ENCODE results near the gene COG4.
"Not testable (repeated sequence)": the region's sequence is repeated elsewhere in the genome, so short reads cannot be mapped to it uniquely, and the experiment has no call there.

Gene COG4

DNA sequence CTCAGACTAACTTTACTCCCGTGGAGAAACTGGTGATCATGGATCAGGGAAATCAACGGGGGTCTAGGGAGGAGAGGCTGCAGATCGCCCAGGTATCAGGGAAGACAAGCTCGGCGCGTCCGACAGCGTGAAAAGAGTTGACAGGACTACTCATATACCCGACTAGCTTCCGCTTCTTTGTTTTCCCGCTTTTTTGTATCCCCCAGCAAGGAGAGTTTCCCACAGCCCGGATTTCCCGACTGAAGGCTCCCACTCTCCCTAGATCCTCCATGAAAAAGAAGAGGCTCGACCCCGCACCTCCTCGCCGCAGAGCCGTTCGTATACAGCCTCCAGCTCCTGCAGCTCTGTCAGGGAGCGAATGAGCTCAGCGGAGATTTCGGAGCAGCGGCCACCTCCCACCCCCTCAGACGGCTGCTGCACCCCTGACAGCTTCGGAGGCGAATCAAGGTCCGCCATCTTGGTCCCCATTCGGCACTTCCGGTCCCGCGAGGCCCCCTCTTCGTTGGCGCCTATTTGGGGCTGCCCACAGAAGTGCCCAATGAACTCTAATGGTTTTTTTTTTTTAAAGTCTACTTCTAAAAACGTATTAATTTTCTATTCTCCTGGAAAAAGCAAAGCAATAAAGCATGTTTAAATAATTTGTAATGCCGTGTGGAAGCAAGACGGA lies at the start of gene COG4:
Gene COG4 (minus strand): TSS at position 479 of the 667 bp plus-strand sequence. CDS start 11 bp downstream, at position 468.
- DNase-seq = peak; percentile 87

DNA sequence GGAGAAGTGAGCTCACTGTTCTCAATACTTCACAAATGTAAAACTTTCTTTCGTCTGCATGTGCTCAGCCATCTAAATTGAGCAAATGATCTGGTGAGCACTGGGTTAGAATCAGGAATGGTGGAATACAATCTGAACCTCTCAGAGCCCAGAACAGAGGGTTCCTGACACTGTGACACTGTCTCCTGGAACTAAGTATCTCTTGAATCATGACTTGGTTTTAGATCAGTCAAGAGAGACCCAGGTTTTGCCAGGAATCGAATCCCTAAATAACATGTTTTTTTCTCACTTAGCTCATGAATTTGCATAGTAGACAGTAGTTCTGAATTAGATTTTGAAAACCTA lies 49.5 kb upstream of the COG4 start:
- DNase-seq = no peak

DNA sequence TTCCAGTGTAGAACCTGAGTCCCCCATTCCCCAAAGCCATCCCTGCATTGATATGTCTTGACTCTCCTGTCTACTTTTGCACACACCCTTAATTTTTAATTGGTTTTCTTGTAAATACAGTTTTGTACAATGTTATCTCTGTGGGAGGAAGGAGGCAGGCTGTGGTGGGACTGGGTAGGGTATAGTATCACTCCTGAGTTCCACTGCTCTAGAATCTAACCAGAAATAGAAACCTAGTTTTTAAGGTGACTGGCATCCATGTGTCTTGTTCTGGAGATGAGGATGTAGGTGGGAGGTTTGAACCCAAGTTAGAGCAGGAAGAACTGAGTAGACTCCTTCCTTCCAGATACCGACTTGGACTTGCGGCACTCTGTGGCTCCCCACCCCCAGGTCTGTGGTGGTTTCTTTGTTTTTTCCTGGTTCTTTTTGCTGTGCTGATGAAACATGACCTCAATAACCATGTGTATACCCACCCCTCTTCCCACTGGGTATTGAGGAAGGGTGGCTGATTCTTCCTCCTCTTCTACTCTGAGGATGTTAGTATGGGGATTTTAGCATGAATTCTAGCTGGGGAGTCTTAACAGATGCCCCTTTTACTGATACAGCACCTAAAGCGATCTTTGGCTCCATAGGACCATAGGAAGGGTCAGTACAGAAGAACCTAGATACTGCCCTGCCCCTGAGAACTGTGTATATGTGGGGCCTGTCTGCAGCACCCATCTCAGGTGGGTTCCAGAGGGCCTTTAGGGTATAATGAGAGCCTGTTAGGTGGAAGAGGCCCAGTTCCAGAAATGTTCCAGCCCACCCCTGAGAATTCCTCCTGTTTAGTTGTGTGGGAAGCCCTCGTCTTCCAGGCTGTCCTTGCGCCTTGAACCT lies 48.9 kb upstream of the COG4 start:
- no peak for DNase-seq

DNA sequence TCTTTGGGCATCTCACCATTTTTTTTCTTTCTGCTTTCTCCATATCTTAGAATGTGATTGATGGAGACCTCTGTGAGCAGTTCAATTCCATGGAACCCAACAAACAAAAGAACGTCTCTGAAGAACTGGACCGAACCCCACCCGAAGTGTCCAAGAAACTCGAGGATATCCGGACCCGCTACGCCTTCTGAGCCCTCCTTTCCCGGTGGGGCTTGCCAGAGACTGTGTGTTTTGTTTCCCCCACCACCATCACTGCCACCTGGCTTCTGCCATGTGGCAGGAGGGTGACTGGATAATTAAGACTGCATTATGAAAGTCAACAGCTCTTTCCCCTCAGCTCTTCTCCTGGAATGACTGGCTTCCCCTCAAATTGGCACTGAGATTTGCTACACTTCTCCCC lies 48.3 kb upstream of the COG4 start:
- no peak for DNase-seq

- DNase-seq = no peak
Observed at GRCh38 chr16:70570967-70571570, 47.7 kb upstream of the COG4 start.

DNA sequence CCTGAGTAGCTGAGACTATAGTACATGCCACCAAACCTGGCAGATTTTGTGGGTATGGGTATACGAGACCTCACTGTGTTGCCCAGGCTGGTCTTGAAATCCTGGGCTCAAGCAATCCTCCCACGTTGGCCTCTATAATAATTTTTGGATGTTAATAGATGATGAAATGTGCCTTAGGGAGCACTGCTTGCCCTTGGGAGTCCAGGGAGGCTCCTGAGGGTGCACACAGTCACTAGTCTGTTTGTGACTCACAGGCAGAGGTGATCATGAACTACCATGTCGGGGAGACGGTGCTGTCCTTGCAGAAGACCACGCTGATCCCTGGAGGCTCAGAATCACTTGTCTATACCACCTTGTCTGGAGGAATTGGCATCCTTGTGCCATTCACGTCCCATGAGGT lies 46.4 kb upstream of the COG4 start:
- no peak for DNase-seq

DNA sequence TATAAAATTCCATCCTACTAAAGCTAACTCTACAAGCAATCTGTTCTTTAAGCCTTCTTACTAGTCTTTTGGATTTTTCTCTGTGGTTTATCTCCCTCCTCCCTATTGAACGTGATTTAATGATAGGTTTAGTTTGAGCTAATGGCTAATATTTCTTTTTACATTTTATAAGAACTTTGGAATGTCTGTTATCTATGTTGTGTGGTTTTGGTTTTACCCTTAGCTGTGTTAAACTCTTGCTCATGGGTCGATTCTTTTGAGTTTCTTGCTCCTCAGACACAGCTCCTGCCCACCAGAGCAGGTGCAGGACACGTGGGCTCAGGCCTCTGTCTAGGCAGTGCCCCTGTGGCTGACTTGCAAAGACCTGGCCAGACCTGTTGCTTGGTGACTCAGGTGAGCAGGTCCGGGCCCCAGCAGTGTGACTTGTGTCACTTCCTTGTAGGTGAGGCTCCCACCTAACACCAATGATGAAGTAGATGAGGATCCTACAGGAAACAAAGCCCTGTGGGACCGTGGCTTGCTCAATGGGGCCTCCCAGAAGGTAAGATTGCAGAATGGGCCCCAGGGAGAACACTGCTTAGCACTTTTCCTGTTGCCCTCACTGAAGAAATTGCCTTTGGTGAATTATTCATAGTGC lies 45.4 kb upstream of the COG4 start:
- no peak for DNase-seq

- DNase-seq = no peak
Observed at GRCh38 chr16:70565053-70565452, 41.7 kb upstream of the COG4 start.

DNA sequence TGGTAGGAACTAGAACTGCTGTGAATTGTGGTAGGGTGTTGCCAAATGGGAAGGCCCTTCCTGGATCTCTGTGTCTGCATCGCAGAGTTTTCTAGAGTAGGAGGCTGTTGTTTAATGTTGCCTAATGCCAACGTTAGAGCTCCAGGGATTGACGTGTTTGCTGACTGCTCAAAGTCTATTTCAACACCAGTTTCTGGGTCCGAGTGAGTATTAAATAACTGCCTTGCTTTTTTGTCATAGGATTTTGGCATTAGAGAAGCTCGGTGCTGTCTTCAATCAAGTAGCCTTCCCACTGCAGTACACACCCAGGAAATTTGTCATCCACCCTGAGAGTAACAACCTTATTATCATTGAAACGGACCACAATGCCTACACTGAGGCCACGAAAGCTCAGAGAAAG lies 40.3 kb upstream of the COG4 start:
- no peak for DNase-seq

DNA sequence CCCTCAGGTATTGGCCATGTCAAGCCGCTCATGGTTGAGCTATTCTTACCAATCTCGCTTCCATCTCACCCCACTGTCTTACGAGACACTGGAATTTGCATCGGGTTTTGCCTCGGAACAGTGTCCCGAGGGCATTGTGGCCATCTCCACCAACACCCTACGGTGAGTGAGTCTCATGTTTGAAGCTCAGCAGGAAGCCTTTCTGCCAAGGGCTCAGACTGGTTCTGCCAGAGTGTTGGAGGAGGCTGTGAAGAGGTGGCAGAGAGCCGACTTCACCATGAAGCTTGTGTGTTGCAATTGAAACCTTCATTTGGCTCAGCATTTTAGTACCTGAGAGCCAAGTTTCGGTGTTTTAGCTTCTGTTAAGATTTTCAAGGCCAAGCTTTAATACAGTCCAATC lies 38.3 kb upstream of the COG4 start:
- no peak for DNase-seq

GRCh38 chr16:70556063-70556462 lies 32.7 kb upstream of the COG4 start:
- DNase-seq = no peak

GRCh38 chr16:70553645-70554044 lies 30.3 kb upstream of the COG4 start:
- no peak for DNase-seq

- no peak for DNase-seq
Observed at GRCh38 chr16:70552675-70553074, 29.3 kb upstream of the COG4 start.

DNA sequence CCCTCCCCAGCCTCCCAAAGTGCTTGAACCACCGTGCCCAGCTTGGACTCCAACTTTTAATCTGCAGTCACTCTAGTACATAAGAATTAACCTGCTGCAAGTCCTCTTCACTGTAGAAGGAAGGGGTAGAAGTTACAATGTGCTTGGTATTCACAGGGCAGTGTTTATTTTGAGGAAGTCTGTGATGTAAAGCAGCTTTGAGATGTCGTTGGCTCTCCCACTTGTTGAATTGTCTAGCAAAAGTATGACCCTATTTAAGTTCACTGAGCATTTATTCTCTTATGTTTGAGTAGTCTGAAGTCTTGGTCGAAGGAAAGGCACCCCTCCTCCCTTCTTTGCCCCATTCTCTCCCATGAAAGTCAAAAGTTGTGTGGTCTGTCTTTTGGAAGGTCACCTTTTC lies 28.4 kb upstream of the COG4 start:
- DNase-seq = no peak

DNA sequence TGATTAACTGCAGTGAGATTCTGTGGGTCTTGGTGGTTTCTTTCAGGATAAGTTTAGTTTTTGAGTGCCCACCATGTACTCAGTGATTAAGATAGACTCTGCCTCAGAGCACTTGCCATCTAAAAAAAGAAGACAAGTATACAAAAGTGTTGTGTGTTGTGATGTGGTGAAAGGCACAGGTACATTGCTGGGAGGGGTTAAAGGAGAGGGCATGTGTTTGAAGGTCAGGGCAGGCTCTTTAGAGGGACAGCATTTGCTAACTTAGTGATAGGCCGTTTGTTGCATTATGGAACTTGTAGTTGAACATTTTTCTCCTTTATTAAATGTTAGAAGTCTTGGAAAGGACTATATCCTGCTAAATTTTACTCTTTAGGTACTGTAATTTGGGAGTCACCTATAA lies 26.7 kb upstream of the COG4 start:
- DNase-seq = no peak

- DNase-seq = no peak
Observed at GRCh38 chr16:70548936-70549335, 25.6 kb upstream of the COG4 start.

DNA sequence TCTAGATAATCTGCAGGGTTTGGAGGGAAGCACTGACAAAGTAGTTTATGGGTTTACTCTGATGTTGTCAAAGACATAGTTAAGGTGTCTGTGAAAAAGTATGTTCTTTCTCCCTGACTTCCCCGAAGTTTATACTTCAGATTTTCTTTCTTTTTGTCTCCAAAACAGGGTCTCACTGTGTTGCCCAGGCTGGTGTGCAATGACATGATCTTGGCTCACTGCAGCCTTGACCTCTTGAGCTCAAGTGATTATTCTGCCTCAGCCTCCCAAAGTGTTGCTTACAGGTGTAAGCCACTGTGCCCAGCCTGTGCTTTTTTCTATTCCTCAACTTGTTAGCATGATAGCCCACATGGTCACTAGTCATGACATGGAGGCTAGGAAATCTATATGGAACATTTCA lies 21.2 kb upstream of the COG4 start:
- DNase-seq = no peak

GRCh38 chr16:70540994-70541393 lies 17.6 kb upstream of the COG4 start:
- no peak for DNase-seq

GRCh38 chr16:70534971-70535370 lies 11.6 kb upstream of the COG4 start:
- DNase-seq = no peak

- DNase-seq = not testable (repeated sequence)
Observed at GRCh38 chr16:70529954-70530353, 6.6 kb upstream of the COG4 start.

DNA sequence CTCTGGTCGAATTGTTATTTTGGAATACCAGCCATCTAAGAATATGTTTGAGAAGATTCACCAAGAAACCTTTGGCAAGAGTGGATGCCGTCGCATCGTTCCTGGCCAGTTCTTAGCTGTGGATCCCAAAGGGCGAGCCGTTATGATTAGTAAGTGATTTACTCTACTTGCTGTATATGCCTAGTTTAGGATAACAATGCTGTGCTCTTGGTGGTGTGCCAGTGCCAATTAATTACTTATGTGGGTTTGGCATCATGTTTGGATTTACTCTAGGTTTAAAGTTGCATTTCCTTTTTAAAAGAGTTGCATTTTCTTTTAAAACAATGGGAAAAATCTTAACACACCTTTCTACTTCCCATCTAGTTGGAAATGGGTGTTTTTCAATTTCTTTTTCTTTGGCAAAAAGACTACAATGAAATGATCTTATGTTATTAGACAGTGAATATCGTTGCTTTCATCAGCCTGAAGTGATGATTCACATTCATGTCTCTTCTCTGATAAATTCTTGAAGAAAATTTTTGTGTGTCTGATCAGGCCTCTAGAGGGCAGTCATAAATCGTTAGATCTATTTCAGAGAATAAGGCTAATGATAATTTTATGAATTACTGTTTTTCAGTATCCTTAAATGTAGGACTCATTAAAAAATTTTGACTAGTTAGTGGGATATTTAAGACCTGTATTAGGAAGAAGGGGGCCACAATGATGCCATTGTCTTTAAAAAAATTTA lies 5.9 kb upstream of the COG4 start:
- DNase-seq = no peak

GRCh38 chr16:70527315-70527996 lies 4.1 kb upstream of the COG4 start:
- DNase-seq = no peak

Data from NCI-H2107 (cell line).